ENCODE results near the gene JUNB. TPM values are rescaled to one million over a fixed set of nuclear protein-coding genes. Genes with fewer than 3 reads are reported as not detected.
A peak's percentile ranks its signal among the peaks of the same experiment; 100 is the strongest.

The JUNB gene
- polyA plus RNA-seq, 3 donors: 1,279 to 3,167 (median 1,468) TPM

DNA sequence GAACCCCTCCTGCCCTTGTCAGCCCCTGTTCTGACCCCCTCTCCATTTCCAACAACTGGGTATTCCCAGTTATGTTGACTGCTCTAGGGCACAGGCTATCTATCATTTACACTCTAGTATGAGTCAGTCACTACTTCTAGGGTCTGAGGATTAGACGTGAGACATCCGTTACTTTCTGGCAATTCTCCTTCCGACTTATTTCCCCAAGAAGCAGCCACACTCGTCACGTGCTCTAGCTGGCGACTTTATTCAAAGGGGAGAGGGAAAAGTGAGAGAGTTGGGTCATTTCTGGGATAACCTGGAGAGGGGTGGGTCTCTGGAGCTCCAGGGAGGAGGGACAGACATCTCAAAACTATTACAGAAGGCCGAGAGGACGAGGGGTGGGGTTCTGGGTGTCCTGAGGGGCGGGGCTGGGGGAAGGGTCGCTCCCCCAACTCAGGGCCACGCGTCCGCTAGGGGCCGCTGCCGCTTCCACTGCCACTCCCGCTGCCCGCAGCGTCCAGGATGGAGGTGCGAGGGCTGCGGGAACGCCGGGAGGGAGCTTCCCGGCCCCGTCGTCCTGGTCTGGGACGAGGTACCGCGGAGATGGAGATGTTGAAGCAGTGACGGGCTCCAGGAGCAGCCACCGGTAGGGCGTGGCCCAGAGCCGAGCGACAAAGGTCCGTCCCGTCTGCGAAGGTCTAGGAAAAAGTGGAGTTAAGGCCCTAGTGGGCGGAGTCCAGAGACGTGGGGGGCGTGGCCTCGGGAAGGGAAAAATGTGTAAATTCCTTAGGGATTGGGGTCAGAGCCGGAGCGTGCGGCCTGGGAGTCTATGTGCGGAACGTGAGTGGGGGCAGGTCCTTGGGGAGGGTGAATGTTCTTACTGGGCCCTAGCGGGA, 34.2 kb downstream of the JUNB start:
- H3K9ac ChIP-seq (ENCODE audit: insufficient read depth, low read length, poor library complexity, severe bottlenecking): no peak overlapping the region
- 9% methylated on average over 38 of the region's 46 CpGs for whole genome bisulfite sequencing (ENCODE audit: insufficient coverage)
- intact Hi-C loops (cut with micrococcal nuclease): no loop called here
- H3K36me3 ChIP-seq (replicated peaks in 1 of 2; ENCODE audit: control insufficient read depth in 1 of 2, insufficient read depth in 2 of 2, low read length in 2 of 2): no peaks in the 10 kb centered on the region
- peaks cover 0 to 13% (median 7%) of the 10 kb centered on the region in 7 donors for H3K9me3 Mint-ChIP-seq
- H3K36me3 Mint-ChIP-seq: no peaks in the 10 kb centered on the region
- TF ChIP-seq, protein P1, sequence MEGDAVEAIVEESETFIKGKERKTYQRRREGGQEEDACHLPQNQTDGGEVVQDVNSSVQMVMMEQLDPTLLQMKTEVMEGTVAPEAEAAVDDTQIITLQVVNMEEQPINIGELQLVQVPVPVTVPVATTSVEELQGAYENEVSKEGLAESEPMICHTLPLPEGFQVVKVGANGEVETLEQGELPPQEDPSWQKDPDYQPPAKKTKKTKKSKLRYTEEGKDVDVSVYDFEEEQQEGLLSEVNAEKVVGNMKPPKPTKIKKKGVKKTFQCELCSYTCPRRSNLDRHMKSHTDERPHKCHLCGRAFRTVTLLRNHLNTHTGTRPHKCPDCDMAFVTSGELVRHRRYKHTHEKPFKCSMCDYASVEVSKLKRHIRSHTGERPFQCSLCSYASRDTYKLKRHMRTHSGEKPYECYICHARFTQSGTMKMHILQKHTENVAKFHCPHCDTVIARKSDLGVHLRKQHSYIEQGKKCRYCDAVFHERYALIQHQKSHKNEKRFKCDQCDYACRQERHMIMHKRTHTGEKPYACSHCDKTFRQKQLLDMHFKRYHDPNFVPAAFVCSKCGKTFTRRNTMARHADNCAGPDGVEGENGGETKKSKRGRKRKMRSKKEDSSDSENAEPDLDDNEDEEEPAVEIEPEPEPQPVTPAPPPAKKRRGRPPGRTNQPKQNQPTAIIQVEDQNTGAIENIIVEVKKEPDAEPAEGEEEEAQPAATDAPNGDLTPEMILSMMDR (IDR thresholded peaks at IDR 0.05): peak; percentile 61
- H3K27ac ChIP-seq (ENCODE audit: low read depth in 1 of 2, low read length in 2 of 2): no peak overlapping the region
- no peaks in the 10 kb centered on the region for H3K79me2 ChIP-seq (ENCODE audit: insufficient read depth, low read length)
- H3K27me3 Mint-ChIP-seq (ENCODE audit: low read depth in 3 of 3): peaks cover 29 to 59% (median 31%) of the 10 kb centered on the region in 3 donors
- H3K27ac Mint-ChIP-seq: peak overlapping the region in 1 of 7 donors; percentile 82
- peaks cover 14% of the 10 kb centered on the region for H3K4me1 Mint-ChIP-seq
- H2AFZ ChIP-seq (ENCODE audit: insufficient read depth, low read depth, low read length, poor library complexity, severe bottlenecking): peak overlapping the region; percentile 69
- H3K4me1 ChIP-seq (ENCODE audit: control insufficient read depth in 1 of 2, insufficient read depth in 2 of 2, low read length in 2 of 2): peaks cover 7% of the 10 kb centered on the region in 2 donors
- H3K9me3 ChIP-seq (replicated peaks in 1 of 2; ENCODE audit: control insufficient read depth in 1 of 2, insufficient read depth in 1 of 2, low read length in 2 of 2): no peaks in the 10 kb centered on the region
- peak overlapping the region; percentile 20 to 76 for H3K4me3 Mint-ChIP-seq
- peak in 2 of 3 donors; percentile 22 to 39 for DNase-seq
- no peaks in the 10 kb centered on the region for H4K20me1 ChIP-seq (ENCODE audit: insufficient read depth, low read length)
- H3K27me3 ChIP-seq (ENCODE audit: control insufficient read depth in 2 of 2, insufficient read depth in 2 of 2, low read length in 2 of 2): peaks cover 2 to 34% of the 10 kb centered on the region in 2 donors
- peak overlapping the region; percentile 46 for H3K4me2 ChIP-seq (replicated peaks; ENCODE audit: extremely low read depth, low read length, poor library complexity, severe bottlenecking)
- peak overlapping the region in 1 of 3 experiments; percentile 21 for H3K4me3 ChIP-seq (replicated peaks in 1 of 3; ENCODE audit: low read depth in 2 of 3, low read length in 3 of 3)

DNA sequence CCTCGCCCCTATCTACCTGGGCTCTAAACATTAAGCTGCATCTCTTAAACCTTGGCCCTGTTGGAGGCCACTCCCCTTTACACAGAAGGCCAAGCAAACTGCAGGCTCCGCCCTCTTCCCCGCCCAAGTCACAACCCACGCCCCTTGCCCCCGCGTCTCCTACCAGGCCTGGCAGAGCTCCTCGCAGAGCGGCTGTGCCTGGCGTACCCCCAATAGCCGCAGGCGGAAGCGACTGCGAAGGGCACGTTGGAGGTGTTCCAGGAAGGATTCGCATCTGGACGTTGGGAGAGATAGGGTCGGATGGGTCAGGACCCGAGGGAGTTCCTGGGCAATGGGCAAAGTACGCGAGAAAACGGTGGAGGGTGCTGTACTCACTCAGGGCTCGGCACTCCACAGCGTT, 37.2 kb downstream of the JUNB start:
- Histone ChIP-seq H3K27ac (ENCODE audit: low read depth in 1 of 2, low read length in 2 of 2) (no peak overlapping the region), H2AFZ (ENCODE audit: insufficient read depth, low read depth, low read length, poor library complexity, severe bottlenecking) (no peak overlapping the region), H3K27me3 (ENCODE audit: control insufficient read depth in 2 of 2, insufficient read depth in 2 of 2, low read length in 2 of 2) (peaks cover 16 to 62% of the 10 kb centered on the region in 2 donors), H3K36me3 (replicated peaks in 1 of 2; ENCODE audit: control insufficient read depth in 1 of 2, insufficient read depth in 2 of 2, low read length in 2 of 2) (no peaks in the 10 kb centered on the region), H3K9me3 (replicated peaks in 1 of 2; ENCODE audit: control insufficient read depth in 1 of 2, insufficient read depth in 1 of 2, low read length in 2 of 2) (peaks cover 0 to 7% of the 10 kb centered on the region in 2 donors), H3K4me1 (ENCODE audit: control insufficient read depth in 1 of 2, insufficient read depth in 2 of 2, low read length in 2 of 2) (peaks cover 10 to 12% of the 10 kb centered on the region in 2 donors), H3K4me3 (replicated peaks in 1 of 3; ENCODE audit: low read depth in 2 of 3, low read length in 3 of 3) (no peak overlapping the region), H3K4me2 (replicated peaks; ENCODE audit: extremely low read depth, low read length, poor library complexity, severe bottlenecking) (no peak overlapping the region), H3K9ac (ENCODE audit: insufficient read depth, low read length, poor library complexity, severe bottlenecking) (no peak overlapping the region), H4K20me1 (ENCODE audit: insufficient read depth, low read length) (no peaks in the 10 kb centered on the region), H3K79me2 (ENCODE audit: insufficient read depth, low read length) (no peaks in the 10 kb centered on the region)
- Mint-ChIP-seq H3K27me3 (ENCODE audit: low read depth in 3 of 3) (peaks cover 57 to 84% (median 58%) of the 10 kb centered on the region in 3 donors), H3K4me1 (peaks cover 21% of the 10 kb centered on the region), H3K9me3 (peaks cover 1 to 10% (median 6%) of the 10 kb centered on the region in 7 donors), H3K27ac (no peak overlapping the region), H3K4me3 (peak overlapping the region in 1 of 2 donors; percentile 73), H3K36me3 (peaks cover 3 to 6% of the 10 kb centered on the region in 2 donors)
- TF ChIP-seq, protein P1 (IDR thresholded peaks at IDR 0.05): no peak
- intact Hi-C loops (cut with micrococcal nuclease): no loop called here
- DNase-seq: no peak
- WGBS (ENCODE audit: insufficient coverage): 7% methylated on average over 21 of the region's 23 CpGs
